Activated CD4-positive, alpha-beta T cell treated with anti-CD3 and anti-CD28 coated beads for 1 hour (primary cell): ENCODE data around the gene TMEM123.
A peak's percentile ranks its signal among the peaks of the same experiment; 100 is the strongest.
"Not testable (repeated sequence)": the region's sequence is repeated elsewhere in the genome, so short reads cannot be mapped to it uniquely, and the experiment has no call there.

Source experiments
- DNase-seq: peaks from one replicate; pipeline ENCODE4 v3.0.0-alpha.2; 2020

TMEM123 gene

GRCh38 chr11:102390667-102391465, 61.7 kb downstream of the TMEM123 start:
- no peak for DNase-seq

- no peak for DNase-seq
Measured at GRCh38 chr11:102389253-102389652, 63.3 kb downstream of the TMEM123 start.

GRCh38 chr11:102387043-102387781, 65.4 kb downstream of the TMEM123 start:
- no peak for DNase-seq

DNA sequence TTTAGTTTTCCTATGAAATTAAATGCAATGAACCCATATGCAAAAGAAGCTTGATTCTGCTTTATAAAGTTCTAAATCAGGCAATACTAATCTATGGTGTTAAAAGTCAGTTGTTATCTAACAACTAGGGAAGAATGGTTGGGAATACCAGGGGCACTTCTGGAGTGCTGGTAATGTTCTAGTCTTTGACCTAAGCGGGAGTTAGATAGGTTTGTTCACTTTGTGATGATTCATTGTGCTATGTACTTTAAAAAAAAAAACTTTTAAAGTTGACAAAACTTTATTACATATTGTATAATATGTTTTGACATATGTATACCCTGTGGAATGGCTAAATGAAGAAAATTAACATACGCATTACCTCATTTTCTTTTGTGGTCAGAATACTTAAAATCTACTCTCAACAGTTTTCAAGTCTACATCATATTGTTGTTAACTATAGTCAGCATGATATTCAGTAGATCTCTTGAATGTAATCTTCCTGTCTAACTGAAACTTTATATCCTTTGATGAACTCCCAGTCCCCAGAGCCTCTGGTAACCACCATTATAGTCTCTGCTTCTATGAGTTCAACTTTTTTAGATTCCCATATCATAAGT, 66.3 kb downstream of the TMEM123 start:
- no peak for DNase-seq

- DNase-seq = no peak
Measured at GRCh38 chr11:102385085-102386007, 67.2 kb downstream of the TMEM123 start.

DNA sequence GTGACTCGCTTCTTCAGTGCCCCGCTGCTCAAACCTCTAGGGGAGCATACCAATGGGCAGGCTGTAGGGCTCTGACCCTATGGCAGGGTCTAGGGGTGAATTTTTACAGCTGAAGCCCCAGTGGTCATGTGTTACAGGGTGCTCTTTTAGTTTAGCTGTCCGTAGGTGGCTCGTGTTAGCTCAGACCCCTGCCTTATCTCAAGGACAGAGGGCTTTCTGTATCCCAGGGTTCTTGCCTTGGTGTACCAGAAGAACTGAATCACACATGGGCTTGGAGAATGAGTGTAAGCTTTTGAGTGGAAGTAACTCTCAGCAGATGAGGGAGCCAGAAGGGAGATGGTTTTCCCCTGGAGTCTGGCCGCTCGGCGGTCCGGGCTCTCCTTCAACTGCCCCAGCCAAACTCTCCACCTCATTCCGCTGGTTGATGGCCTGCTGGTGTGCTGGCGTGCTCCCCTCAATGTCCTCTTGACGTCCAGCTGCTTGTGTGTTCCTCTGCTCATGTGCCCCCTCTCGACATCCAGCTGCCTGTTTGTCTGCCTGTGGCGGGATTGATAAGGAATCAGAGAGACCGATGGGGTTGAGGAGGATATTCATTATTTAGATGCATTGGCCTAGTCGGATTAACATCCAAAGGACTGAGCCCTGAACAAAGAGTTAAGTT, 68.0 kb downstream of the TMEM123 start:
- DNase-seq = no peak

- no peak for DNase-seq
Measured at GRCh38 chr11:102383839-102384238, 68.7 kb downstream of the TMEM123 start.

GRCh38 chr11:102382384-102382783, 70.2 kb downstream of the TMEM123 start:
- no peak for DNase-seq

DNA sequence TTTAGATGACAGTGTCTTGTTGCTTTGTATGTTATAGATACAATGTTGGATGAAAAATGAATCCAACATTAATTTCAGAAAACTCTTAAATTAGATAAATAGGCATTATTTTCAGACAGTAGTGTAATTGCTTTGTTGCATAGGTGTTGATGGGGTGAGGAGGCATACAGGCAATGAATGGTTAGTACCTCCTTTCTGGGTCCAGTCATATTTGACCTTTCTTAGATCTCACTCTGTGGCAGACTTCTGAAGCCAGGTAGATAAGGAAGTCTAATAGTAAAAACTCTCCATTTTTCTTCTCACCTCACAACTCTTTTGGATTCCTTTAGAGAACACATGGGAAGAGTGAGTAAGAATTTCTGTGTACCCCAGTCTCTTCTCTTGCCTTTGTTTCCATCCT, 73.7 kb downstream of the TMEM123 start:
- no peak for DNase-seq

- no peak for DNase-seq
Measured at GRCh38 chr11:102377891-102378290, 74.7 kb downstream of the TMEM123 start.

DNA sequence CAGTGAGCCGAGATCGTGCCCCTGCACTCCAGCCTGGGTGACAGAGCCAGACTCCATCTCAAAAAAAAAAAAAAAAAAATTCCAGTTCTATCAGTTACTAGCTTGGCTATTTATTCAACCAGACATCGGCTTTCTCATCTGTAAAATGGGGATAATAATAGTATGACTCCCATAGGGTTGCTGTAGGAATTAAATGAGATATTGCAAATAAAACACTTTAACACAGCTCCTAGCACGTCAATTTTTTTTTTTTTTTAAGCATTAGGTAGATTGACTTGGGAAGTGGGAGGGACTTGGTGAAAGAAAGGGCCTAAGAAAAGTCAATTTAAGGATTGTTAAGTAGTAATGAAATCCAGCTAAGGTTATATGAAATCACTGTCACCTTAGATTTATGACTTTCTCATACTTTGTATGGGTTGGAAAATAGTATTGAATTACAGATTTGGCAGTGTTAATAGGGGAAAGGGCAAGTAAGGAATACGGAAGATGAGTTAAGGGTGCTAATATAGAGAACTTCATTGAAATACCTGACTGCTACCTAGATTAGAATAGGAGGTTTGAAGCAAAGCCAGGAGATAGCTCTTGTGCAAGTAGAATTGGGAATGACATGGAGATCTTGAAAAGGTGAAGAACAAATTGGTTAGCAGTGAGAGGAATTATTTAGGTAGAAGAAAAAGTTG, 76.7 kb downstream of the TMEM123 start:
- no peak for DNase-seq

- DNase-seq = not testable (repeated sequence)
Measured at GRCh38 chr11:102374633-102375424, 77.7 kb downstream of the TMEM123 start.

GRCh38 chr11:102368472-102368871, 84.1 kb downstream of the TMEM123 start:
- no peak for DNase-seq

- no peak for DNase-seq
Measured at GRCh38 chr11:102367364-102367763, 85.2 kb downstream of the TMEM123 start.

GRCh38 chr11:102364991-102365390, 87.6 kb downstream of the TMEM123 start:
- no peak for DNase-seq

- DNase-seq = peak; percentile 29
Measured at GRCh38 chr11:102361086-102362031, 91.2 kb downstream of the TMEM123 start.

- no peak for DNase-seq
Measured at GRCh38 chr11:102360681-102361080, 91.9 kb downstream of the TMEM123 start.

DNA sequence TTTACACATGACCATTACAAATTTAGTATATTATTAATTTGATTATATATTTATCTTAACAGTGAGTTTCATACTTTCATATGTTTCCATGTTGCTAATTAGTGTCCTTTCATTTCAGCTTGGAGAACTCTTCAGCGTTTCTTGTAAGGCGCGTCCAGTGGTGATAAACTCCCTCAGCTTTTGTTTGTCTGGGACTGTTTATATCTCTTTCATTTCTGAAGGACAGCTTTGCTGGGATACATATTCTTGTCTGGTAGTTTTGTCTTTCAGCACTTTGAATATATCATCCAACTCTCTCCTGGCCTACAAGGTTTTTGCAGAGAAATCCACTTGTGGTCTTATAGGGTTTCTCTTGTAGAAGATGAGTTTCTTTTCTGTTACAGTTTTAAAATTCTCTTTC, 93.2 kb downstream of the TMEM123 start:
- DNase-seq = no peak

DNA sequence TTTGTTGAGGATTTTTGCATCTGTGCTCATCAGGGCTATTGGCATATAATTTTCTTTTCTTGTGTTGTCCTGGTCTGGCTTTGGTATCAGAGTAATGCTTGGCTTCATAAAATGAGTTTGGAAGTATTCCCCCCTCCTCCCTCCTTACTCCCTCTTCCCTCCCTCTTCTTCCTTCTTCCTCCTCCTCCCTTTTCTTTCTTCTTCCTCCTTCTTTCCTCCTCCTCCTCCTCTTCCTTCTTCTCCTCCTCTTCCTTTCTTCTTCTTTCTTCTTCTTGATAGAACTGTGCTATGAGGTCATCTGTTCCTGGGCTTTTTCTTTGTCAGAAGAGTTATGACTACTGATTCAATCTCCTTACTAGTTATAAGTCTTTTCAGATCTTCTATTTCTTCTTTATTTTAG, 95.4 kb downstream of the TMEM123 start:
- no peak for DNase-seq
